ENCODE results near the gene SLC4A2.

SLC4A2 gene

GRCh38 chr7:151123158-151123821, 63.9 kb downstream of the SLC4A2 start:
- TF ChIP-seq CTCF (IDR thresholded peaks at IDR 0.05; ENCODE audit: low read depth, low read length): no peak
- no peak overlapping the region for H3K4me3 ChIP-seq (ENCODE audit: low read depth, low read length)

GRCh38 chr7:151123822-151124464, 64.6 kb downstream of the SLC4A2 start:
- H3K4me3 ChIP-seq (ENCODE audit: low read depth, low read length): no peak overlapping the region
- TF ChIP-seq CTCF (IDR thresholded peaks at IDR 0.05; ENCODE audit: low read depth, low read length): peak; percentile 98

GRCh38 chr7:151124481-151124880, 65.1 kb downstream of the SLC4A2 start:
- H3K4me3 ChIP-seq (ENCODE audit: low read depth, low read length): no peak overlapping the region
- TF ChIP-seq CTCF (IDR thresholded peaks at IDR 0.05; ENCODE audit: low read depth, low read length): no peak

GRCh38 chr7:151124899-151125399, 65.6 kb downstream of the SLC4A2 start:
- H3K4me3 ChIP-seq (ENCODE audit: low read depth, low read length): no peak overlapping the region
- TF ChIP-seq CTCF (IDR thresholded peaks at IDR 0.05; ENCODE audit: low read depth, low read length): no peak

GRCh38 chr7:151125470-151125845, 66.1 kb downstream of the SLC4A2 start:
- H3K4me3 ChIP-seq (ENCODE audit: low read depth, low read length): peak overlapping the region; percentile 15; the same call in 1 of the 2 replicates
- no peak for TF ChIP-seq CTCF (IDR thresholded peaks at IDR 0.05; ENCODE audit: low read depth, low read length)

GRCh38 chr7:151125846-151126481, 66.6 kb downstream of the SLC4A2 start:
- TF ChIP-seq CTCF (IDR thresholded peaks at IDR 0.05; ENCODE audit: low read depth, low read length): no peak
- peak overlapping the region; percentile 15; the same call in 1 of the 2 replicates for H3K4me3 ChIP-seq (ENCODE audit: low read depth, low read length)
